ENCODE data around the gene IMPDH1.

DNA sequence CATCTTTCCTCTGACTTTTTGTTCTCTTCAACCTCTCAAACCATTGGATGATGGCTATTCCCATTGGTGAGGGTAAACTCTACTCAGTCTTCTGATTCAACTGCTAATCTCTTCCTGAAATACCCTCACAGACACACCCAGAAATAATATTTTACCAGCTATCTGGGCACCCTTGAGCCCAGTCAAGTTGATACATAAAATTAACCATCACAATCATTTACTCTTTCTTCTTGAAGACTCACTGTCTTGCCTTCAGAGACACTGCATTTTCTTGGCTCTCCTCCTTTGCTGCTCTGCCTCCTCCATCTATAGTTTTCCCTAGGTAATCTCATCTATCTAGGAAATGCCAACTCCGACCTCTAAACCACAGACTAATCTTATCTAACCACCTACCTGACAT lies 35.7 kb downstream of the IMPDH1 start:
- TF ChIP-seq RAD21 (IDR thresholded peaks at IDR 0.05; ENCODE audit: low read depth) (no peak), EGR1 (IDR thresholded peaks at IDR 0.05) (no peak), TAF1 (IDR thresholded peaks at IDR 0.05; ENCODE audit: low read depth) (no peak), TEAD4 (IDR thresholded peaks at IDR 0.05) (no peak), YY1 (IDR thresholded peaks at IDR 0.05; ENCODE audit: low read depth) (no peak), EP300 (IDR thresholded peaks at IDR 0.05; ENCODE audit: borderline replicate concordance) (no peak), NFIC (IDR thresholded peaks at IDR 0.05) (no peak), TCF12 (IDR thresholded peaks at IDR 0.05; ENCODE audit: low read depth) (no peak), CEBPB (IDR thresholded peaks at IDR 0.05) (no peak)
- TF ChIP-seq, protein P1, sequence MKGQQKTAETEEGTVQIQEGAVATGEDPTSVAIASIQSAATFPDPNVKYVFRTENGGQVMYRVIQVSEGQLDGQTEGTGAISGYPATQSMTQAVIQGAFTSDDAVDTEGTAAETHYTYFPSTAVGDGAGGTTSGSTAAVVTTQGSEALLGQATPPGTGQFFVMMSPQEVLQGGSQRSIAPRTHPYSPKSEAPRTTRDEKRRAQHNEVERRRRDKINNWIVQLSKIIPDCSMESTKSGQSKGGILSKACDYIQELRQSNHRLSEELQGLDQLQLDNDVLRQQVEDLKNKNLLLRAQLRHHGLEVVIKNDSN (IDR thresholded peaks at IDR 0.05): no peak
- TF ChIP-seq, protein P2, sequence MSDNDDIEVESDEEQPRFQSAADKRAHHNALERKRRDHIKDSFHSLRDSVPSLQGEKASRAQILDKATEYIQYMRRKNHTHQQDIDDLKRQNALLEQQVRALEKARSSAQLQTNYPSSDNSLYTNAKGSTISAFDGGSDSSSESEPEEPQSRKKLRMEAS (IDR thresholded peaks at IDR 0.05): no peak
- TF ChIP-seq, protein P3, sequence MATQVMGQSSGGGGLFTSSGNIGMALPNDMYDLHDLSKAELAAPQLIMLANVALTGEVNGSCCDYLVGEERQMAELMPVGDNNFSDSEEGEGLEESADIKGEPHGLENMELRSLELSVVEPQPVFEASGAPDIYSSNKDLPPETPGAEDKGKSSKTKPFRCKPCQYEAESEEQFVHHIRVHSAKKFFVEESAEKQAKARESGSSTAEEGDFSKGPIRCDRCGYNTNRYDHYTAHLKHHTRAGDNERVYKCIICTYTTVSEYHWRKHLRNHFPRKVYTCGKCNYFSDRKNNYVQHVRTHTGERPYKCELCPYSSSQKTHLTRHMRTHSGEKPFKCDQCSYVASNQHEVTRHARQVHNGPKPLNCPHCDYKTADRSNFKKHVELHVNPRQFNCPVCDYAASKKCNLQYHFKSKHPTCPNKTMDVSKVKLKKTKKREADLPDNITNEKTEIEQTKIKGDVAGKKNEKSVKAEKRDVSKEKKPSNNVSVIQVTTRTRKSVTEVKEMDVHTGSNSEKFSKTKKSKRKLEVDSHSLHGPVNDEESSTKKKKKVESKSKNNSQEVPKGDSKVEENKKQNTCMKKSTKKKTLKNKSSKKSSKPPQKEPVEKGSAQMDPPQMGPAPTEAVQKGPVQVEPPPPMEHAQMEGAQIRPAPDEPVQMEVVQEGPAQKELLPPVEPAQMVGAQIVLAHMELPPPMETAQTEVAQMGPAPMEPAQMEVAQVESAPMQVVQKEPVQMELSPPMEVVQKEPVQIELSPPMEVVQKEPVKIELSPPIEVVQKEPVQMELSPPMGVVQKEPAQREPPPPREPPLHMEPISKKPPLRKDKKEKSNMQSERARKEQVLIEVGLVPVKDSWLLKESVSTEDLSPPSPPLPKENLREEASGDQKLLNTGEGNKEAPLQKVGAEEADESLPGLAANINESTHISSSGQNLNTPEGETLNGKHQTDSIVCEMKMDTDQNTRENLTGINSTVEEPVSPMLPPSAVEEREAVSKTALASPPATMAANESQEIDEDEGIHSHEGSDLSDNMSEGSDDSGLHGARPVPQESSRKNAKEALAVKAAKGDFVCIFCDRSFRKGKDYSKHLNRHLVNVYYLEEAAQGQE (IDR thresholded peaks at IDR 0.05; ENCODE audit: low read depth): no peak

Data from Ishikawa (cell line).